Large intestine (tissue), 3 donors: ENCODE results near the gene MS4A8. TPM values are rescaled to one million over a fixed set of nuclear protein-coding genes. Genes with fewer than 3 reads are reported as not detected.
"Not testable (repeated sequence)": the region's sequence is repeated elsewhere in the genome, so short reads cannot be mapped to it uniquely, and the experiment has no call there.

Source experiments
- DNase-seq, 2 donors: peaks; one replicate each; pipeline versions ENCODE4 v3.0.0 to v3.0.0-alpha.2; 2013
- H3K27ac ChIP-seq: one replicate; pipeline ENCODE4 v1.5.1; 2013; ENCODE audit warnings: low read length
- H3K27me3 ChIP-seq: 2 replicates; pipeline ENCODE4 v1.6.1; 2013; ENCODE audit warnings: low read length; ENCODE audit not compliant: control insufficient read depth, insufficient read depth
- H3K36me3 ChIP-seq: 2 replicates; pipeline ENCODE4 v1.6.1; 2013; ENCODE audit warnings: low read length; ENCODE audit not compliant: control insufficient read depth, insufficient read depth
- H3K4me1 ChIP-seq: one replicate; pipeline ENCODE4 v1.6.1; 2013; ENCODE audit warnings: low read length; ENCODE audit not compliant: control insufficient read depth, insufficient read depth
- H3K4me3 ChIP-seq: one replicate; pipeline ENCODE4 v1.5.1; 2013; ENCODE audit warnings: low read length
- H3K9me3 ChIP-seq: one replicate; pipeline ENCODE4 v1.6.1; 2013; ENCODE audit warnings: mild to moderate bottlenecking, low read depth, low read length, moderate library complexity; ENCODE audit not compliant: control insufficient read depth
- WGBS: methylation state at CpG from one replicate; pipeline ENCODE4 v1.1.5; 2013; ENCODE audit warnings: low lambda C conversion rate; ENCODE audit not compliant: insufficient coverage; 5-methylcytosine and 5-hydroxymethylcytosine counted together
- polyA plus RNA-seq: library from polyadenylated mRNA; unstranded; fragments of 120-200 nt; gene quantifications from one replicate; pipeline ENCODE4 v1.2.1, GENCODE V29; 2013

The MS4A8 gene
- polyA plus RNA-seq, 1 donor, result 112 TPM

DNA sequence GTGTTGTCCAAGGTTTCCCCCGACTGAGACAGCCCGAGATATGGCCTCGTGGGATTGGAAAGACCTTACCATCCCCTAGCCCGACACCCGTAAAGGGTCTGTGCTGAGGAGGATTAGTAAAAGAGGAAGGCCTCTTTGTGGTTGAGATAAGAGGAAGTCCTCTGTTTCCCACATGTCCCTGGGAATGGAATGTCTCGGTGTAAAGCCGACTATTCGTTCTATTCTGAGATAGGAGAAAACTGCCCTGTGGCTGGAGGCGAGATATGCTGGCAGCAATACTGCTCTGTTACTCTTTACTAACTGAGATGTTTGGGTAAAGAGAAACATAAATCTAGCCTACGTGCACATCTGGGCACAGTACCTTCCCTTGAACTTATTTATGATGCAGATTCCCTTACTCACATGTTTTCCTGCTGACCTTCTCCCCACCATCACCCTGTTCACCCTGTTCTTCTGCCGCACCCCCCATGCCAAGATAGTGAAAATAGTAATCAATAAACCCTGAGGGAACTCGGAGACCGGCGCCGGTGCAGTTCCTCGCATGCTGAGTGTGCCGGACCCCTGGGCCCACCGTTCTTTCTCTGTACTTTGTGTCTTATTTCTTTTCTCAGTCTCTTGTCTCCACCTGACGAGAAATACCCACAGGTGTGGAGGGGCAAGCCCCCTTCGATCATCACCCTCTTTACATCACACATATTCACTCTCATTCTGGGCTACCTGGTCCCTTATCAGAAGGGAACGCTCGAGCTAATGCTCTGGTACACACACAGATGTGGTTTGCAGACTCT lies 60.2 kb downstream of the MS4A8 start:
- not testable (repeated sequence) for H3K27me3 ChIP-seq, H3K4me3 ChIP-seq, H3K36me3 ChIP-seq, H3K9me3 ChIP-seq, DNase-seq
- WGBS, result 100% methylated on average over 2 of the region's 22 CpGs
- peak overlapping the region; percentile 53 for H3K27ac ChIP-seq
- peaks cover 15% of the 10 kb centered on the region for H3K4me1 ChIP-seq

GRCh38 chr11:60761436-60762190 lies 62.2 kb downstream of the MS4A8 start:
- no peak overlapping the region for H3K4me3 ChIP-seq
- DNase-seq, result no peak
- H3K27ac ChIP-seq, result no peak overlapping the region
- no peaks in the 10 kb centered on the region for H3K36me3 ChIP-seq
- H3K27me3 ChIP-seq, result no peaks in the 10 kb centered on the region
- no CpG with 5 or more reads among the region's 4 CpGs for WGBS
- H3K4me1 ChIP-seq, result peaks cover 15% of the 10 kb centered on the region
- no peaks in the 10 kb centered on the region for H3K9me3 ChIP-seq

DNA sequence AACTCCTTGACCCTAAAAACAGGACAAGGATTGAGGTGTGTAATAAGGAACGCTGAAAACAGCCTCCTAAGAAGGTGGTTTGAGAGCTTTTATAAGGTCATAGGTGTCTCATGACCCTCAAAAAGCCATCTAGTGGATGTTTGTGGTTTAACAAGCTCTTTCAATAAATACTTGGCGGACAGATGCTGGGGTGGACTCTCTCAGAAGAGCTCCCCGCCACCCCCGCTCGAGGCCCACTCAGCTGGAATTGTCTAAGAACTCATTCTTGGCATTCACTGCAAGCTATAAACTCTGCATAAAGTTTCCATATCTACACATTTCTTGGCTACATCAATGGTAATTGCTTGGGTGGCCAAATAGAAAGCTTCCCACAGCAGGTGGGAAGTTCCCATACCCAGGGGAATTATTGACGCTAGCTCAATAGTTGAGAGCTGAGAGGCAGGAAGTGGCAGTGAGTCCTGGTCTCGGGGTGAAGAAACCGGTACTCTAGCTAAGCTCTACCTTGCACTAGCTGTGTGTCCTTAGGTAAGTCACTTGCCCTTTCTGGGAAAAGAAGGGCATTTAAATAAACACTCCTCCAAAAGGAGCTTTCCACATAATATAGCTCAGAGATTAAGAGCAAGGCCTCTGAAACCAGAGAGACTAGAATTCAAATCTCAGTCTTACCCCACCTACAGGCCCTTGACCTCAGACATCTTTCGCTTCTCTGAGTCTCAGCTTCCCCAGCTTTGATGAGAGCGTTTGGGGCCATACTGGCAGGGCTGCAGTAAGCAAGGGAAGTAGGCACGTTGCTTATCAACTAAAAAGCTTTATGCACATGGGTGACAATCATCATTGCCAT lies 63.7 kb downstream of the MS4A8 start:
- WGBS, result no CpG with 5 or more reads among the region's 11 CpGs
- peaks cover 15% of the 10 kb centered on the region for H3K4me1 ChIP-seq
- H3K27me3 ChIP-seq, result no peaks in the 10 kb centered on the region
- H3K27ac ChIP-seq, result no peak overlapping the region
- no peaks in the 10 kb centered on the region for H3K36me3 ChIP-seq
- H3K4me3 ChIP-seq, result no peak overlapping the region
- peak in 1 of 2 donors; percentile 33 for DNase-seq
- peaks cover 5% of the 10 kb centered on the region for H3K9me3 ChIP-seq

GRCh38 chr11:60763692-60764369 lies 64.4 kb downstream of the MS4A8 start:
- no peaks in the 10 kb centered on the region for H3K36me3 ChIP-seq
- DNase-seq, result no peak
- H3K4me1 ChIP-seq, result peaks cover 15% of the 10 kb centered on the region
- H3K27ac ChIP-seq, result no peak overlapping the region
- peaks cover 5% of the 10 kb centered on the region for H3K9me3 ChIP-seq
- H3K27me3 ChIP-seq, result no peaks in the 10 kb centered on the region
- H3K4me3 ChIP-seq, result no peak overlapping the region
- 72% methylated on average over 2 of the region's 11 CpGs for whole genome bisulfite sequencing

- H3K36me3 ChIP-seq, result no peaks in the 10 kb centered on the region
- no peaks in the 10 kb centered on the region for H3K27me3 ChIP-seq
- WGBS, result no CpG with 5 or more reads among the region's 1 CpG
- no peak for DNase-seq
- no peak overlapping the region for H3K27ac ChIP-seq
- H3K4me3 ChIP-seq, result no peak overlapping the region
- peaks cover 5% of the 10 kb centered on the region for H3K9me3 ChIP-seq
- H3K4me1 ChIP-seq, result peaks cover 13% of the 10 kb centered on the region
Observed at GRCh38 chr11:60764879-60765278, 65.5 kb downstream of the MS4A8 start.

DNA sequence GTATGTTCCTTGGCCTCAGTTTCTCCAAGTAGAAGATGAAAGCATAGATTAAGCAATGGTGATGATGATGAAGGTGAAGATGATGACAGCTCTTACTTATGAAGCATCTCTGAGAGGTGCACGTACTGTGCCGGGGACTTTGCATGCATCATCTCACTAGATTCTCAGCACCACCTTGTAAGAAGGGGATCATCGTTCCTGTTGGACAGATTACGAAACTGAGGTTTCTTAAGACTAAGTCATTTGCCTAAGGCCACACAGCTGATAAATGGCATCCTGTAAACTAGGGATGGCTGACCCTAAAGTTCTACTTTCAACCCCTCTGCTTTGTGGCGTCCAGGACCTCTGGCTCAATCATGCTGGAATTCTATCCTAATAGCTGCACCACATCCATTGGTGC lies 65.9 kb downstream of the MS4A8 start:
- Histone ChIP-seq H3K27ac (no peak overlapping the region), H3K4me3 (no peak overlapping the region), H3K36me3 (no peaks in the 10 kb centered on the region), H3K4me1 (peaks cover 12% of the 10 kb centered on the region), H3K9me3 (peaks cover 5% of the 10 kb centered on the region), H3K27me3 (no peaks in the 10 kb centered on the region)
- no peak for DNase-seq
- WGBS, result no CpG with 5 or more reads among the region's 5 CpGs

Other genes with a start within 250 kb of the MS4A8 start
- 0.67 TPM for gene MS4A1, start 243.8 kb upstream of the MS4A8 start, polyA plus RNA-seq
- not detected for gene MS4A12, start 206.8 kb upstream of the MS4A8 start, polyA plus RNA-seq
- not detected for gene MS4A13, start 184.2 kb upstream of the MS4A8 start, polyA plus RNA-seq
- gene MS4A18, start 25.1 kb downstream of the MS4A8 start, polyA plus RNA-seq, result 0.30 TPM
- 0.04 TPM for gene MS4A15, start 57.3 kb downstream of the MS4A8 start, polyA plus RNA-seq
- 0.48 TPM for gene MS4A10, start 85.7 kb downstream of the MS4A8 start, polyA plus RNA-seq
- 21.6 TPM for gene CCDC86, start 142.5 kb downstream of the MS4A8 start, polyA plus RNA-seq
- gene PTGDR2, start 156.3 kb downstream of the MS4A8 start, polyA plus RNA-seq, result 5.0 TPM
- 0.07 TPM for gene ZP1, start 167.9 kb downstream of the MS4A8 start, polyA plus RNA-seq
- gene PRPF19, start 207.0 kb downstream of the MS4A8 start, polyA plus RNA-seq, result 92.6 TPM
- gene TMEM109, start 214.5 kb downstream of the MS4A8 start, polyA plus RNA-seq, result 42.2 TPM
- gene TMEM132A, start 224.8 kb downstream of the MS4A8 start, polyA plus RNA-seq, result 19.6 TPM